HepG2 (cell line): ENCODE results near the gene RAPH1. TPM values are rescaled to one million over a fixed set of nuclear protein-coding genes. Genes with fewer than 3 reads are reported as not detected.

Experiments
- ATAC-seq: fragments of 200-7000 bp; cut with Tn5 transposase; 3 replicates; pipeline ENCODE4 v1.9.1; 2020; ENCODE audit warnings: mild to moderate bottlenecking, moderate library complexity
- BruUV-seq: library from RNA; stranded (reverse); fragments of 400-500 nt; replicated peaks from 2 replicates; lab custom pipeline; 2021; lab: Mats Ljungman, UMichigan
- CTCF ChIA-PET: fragments of 300-600 bp; formaldehyde crosslinking; extraction: SDS; loops from one replicate; lab custom pipeline; 2021; ENCODE audit warnings: low total read pairs, inconsistent platforms, low intra/inter-chr PET ratio; lab: Yijun Ruan, JAX
- POLR2A ChIA-PET: fragments of 350-600 bp; sonication (Branson Sonifier 250); formaldehyde crosslinking; loops from one replicate; lab custom pipeline; 2020; ENCODE audit warnings: antibody characterized with exemption, inconsistent platforms; lab: Yijun Ruan, JAX
- DNase-seq: peaks from one replicate; pipeline ENCODE4 v3.0.0-alpha.2; 2015; ENCODE audit warnings: low spot score
- FAIRE-seq: peaks from 3 replicates; lab custom pipeline; 2011; peaks lifted over from hg19 to GRCh38; lab: Jason Lieb, UNC
- H2AFZ ChIP-seq: one replicate; pipeline ENCODE4 v1.6.1; 2011; ENCODE audit warnings: low read length, inconsistent platforms
- H3K27ac ChIP-seq: fragments of 300-600 bp; 3 replicates; pipeline ENCODE4 v1.8.0; 2011; ENCODE audit warnings: mixed run types, mild to moderate bottlenecking, mixed read lengths, low read length, inconsistent platforms; ENCODE audit not compliant: insufficient read depth; ENCODE audit errors: extremely low read length
- H3K27me3 ChIP-seq, 2 experiments: fragments of 200-600 bp in 1 of 2; 2 replicates in 1 of 2; 3 replicates in 1 of 2; pipeline versions ENCODE4 v1.6.0 to v1.8.0; 2011; ENCODE audit warnings: low read length in 2 of 2, mild to moderate bottlenecking in 2 of 2, moderate library complexity in 2 of 2, inconsistent platforms in 1 of 2; ENCODE audit not compliant: insufficient read depth in 2 of 2, control insufficient read depth in 1 of 2
- H3K36me3 ChIP-seq, 2 experiments: fragments of 200-600 bp in 1 of 2; replicated peaks in 1 of 2; 2 replicates in 1 of 2; 3 replicates in 1 of 2; pipeline versions ENCODE4 v1.5.1 to v1.8.0; 2011; ENCODE audit warnings: low read length in 2 of 2, inconsistent platforms in 1 of 2; ENCODE audit not compliant: insufficient read depth in 2 of 2, control insufficient read depth in 1 of 2
- H3K4me1 ChIP-seq: 2 replicates; pipeline ENCODE4 v1.5.1; 2012; ENCODE audit warnings: low read length, inconsistent platforms; ENCODE audit not compliant: insufficient read depth
- H3K4me2 ChIP-seq: 2 replicates; pipeline ENCODE4 v1.6.0; 2011; ENCODE audit warnings: low read depth, low read length, inconsistent platforms
- H3K4me3 ChIP-seq, 3 experiments: fragments of 200-600 bp in 1 of 3; sonication (generic), shearing (Covaris generic) in 1 of 3; replicated peaks in 1 of 3; 2 replicates each; pipeline ENCODE4 v1.5.1; 2011 to 2016; ENCODE audit warnings: low read length in 3 of 3, inconsistent platforms in 2 of 3, low read depth in 2 of 3, mild to moderate bottlenecking in 2 of 3, control low read depth in 1 of 3, mixed read lengths in 1 of 3; ENCODE audit not compliant: insufficient read depth in 1 of 3
- H3K79me2 ChIP-seq: one replicate; pipeline ENCODE4 v1.6.1; 2011; ENCODE audit warnings: low read length, inconsistent platforms; ENCODE audit not compliant: insufficient read depth
- H3K9ac ChIP-seq: 2 replicates; pipeline ENCODE4 v1.6.0; 2011; ENCODE audit warnings: mild to moderate bottlenecking, low read depth, low read length, inconsistent platforms; ENCODE audit not compliant: insufficient read depth
- H3K9me3 ChIP-seq: 2 replicates; pipeline ENCODE4 v1.5.1; 2012; ENCODE audit warnings: mild to moderate bottlenecking, low read length
- H4K20me1 ChIP-seq: 2 replicates; pipeline ENCODE4 v1.6.0; 2011; ENCODE audit warnings: inconsistent platforms, mild to moderate bottlenecking, low read length, moderate library complexity; ENCODE audit not compliant: insufficient read depth
- CSRNP1 ChIP-seq: sonication (generic); formaldehyde crosslinking; IDR thresholded peaks from 2 replicates; pipeline ENCODE4 v1.8.1; 2023; ENCODE audit warnings: mild to moderate bottlenecking, missing genetic modification reagents
- SRSF4 ChIP-seq: fragments of 200-400 bp; formaldehyde crosslinking; IDR thresholded peaks from one replicate; pipeline ENCODE4 v1.6.1; 2018; ENCODE audit warnings: mild to moderate bottlenecking, low read depth, low read length, moderate library complexity; ENCODE audit not compliant: poor library complexity, severe bottlenecking
- TBX2 ChIP-seq: sonication (generic); formaldehyde crosslinking; IDR thresholded peaks from 2 replicates; pipeline ENCODE4 v1.5.0; 2020; ENCODE audit warnings: missing genetic modification reagents, mild to moderate bottlenecking, borderline replicate concordance
- ZNF101 ChIP-seq: sonication (generic); formaldehyde crosslinking; IDR thresholded peaks from 2 replicates; pipeline ENCODE4 v1.4.0; 2020; ENCODE audit warnings: mild to moderate bottlenecking, low read depth, missing genetic modification reagents, borderline replicate concordance
- ZNF207 ChIP-seq: fragments of 450-650 bp; IDR thresholded peaks from 2 replicates; pipeline ENCODE4 v1.6.1; 2016; ENCODE audit warnings: antibody characterized with exemption, borderline replicate concordance
- ZNF235 ChIP-seq: sonication (generic); formaldehyde crosslinking; IDR thresholded peaks from 2 replicates; pipeline ENCODE4 v1.8.1; 2023; ENCODE audit warnings: mild to moderate bottlenecking, missing genetic modification reagents, borderline replicate concordance
- ZNF446 ChIP-seq: sonication (generic); formaldehyde crosslinking; IDR thresholded peaks from 2 replicates; pipeline ENCODE4 v1.5.0; 2020; ENCODE audit warnings: mild to moderate bottlenecking, missing genetic modification reagents
- WGBS: methylation state at CpG from one replicate; pipeline ENCODE4 v1.1.6; 2017; ENCODE audit warnings: low lambda C conversion rate; 5-methylcytosine and 5-hydroxymethylcytosine counted together
- in situ Hi-C: cut with HindIII; loops from 2 replicates; pipeline ENCODE4 v1.10.0; 2017; ENCODE audit warnings: low pct_unique_long_range_greater_than_20kb; ENCODE audit not compliant: extremely low pct_ligation_motif_present
- intact Hi-C: fragments of 100-400 bp; cut with micrococcal nuclease; formaldehyde crosslinking; loops from one replicate; pipeline ENCODE4 v1.10.0; 2022; ENCODE audit not compliant: unreplicated experiment
- polyA plus RNA-seq, 8 experiments: library from polyadenylated mRNA; depleted of rRNA in 3 of 8; stranded (reverse) in 7 of 8; unstranded in 1 of 8; fragments of >200 nt; fragmentation: Illumina TruSeq in 4 of 8; extraction: Trizol in 4 of 8; gene quantifications; 2 replicates each; pipeline versions ENCODE4 v1.2.1 to v1.2.3, GENCODE V29; 2011 to 2016; ENCODE audit warnings: low read depth in 4 of 8, missing spikeins in 1 of 8, mixed read lengths in 1 of 8; ENCODE audit not compliant: insufficient read depth in 1 of 8
- total RNA-seq, 5 experiments: library from RNA; depleted of rRNA; stranded (reverse); fragments of >200 nt; fragmentation: Illumina TruSeq; extraction: Trizol; gene quantifications; 2 replicates each; pipeline ENCODE4 v1.2.3, GENCODE V29; 2016; ENCODE audit warnings: low read depth in 1 of 5
- TF ChIP-seq, protein P1 (sequence below): sonication (generic); formaldehyde crosslinking; IDR thresholded peaks from 2 replicates; pipeline ENCODE4 v1.5.0; 2020; ENCODE audit warnings: missing genetic modification reagents
- TF ChIP-seq, protein P2 (sequence below): IDR thresholded peaks from 2 replicates; pipeline ENCODE4 v1.6.1; 2012; ENCODE audit warnings: inconsistent platforms

The RAPH1 gene
- total and polyA plus RNA-seq, 2 of the 13 experiments (the other 11 are each of a cell fraction or from before 2014, with no cell fraction given) = 5.3 to 6.7 TPM

DNA sequence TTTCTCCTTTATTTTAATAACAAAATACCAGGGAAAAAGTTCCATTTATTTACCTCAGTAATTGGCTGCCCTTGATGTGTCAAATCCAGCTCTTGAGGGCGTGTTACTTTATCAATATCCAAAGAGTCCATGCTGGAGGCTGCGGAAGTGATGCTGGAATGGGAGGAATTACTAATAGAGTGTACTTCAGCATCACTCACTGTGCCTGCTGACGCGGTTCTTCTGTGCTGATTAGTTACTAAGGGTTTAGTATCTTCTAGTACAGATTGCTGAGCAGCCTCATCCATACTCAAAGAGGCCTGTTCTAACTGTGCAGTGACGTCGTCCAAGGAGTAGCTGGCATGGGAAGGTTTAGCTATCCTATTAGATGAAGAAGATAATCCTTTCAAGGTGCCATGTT lies 45.6 kb downstream of the RAPH1 start:
- intact Hi-C loops (no loop called here), in situ Hi-C loops (loop anchor here (10.0 kb wide), 1 partner anchor 425 kb away; no protein-coding TSS in a partner anchor)
- POLR2A ChIA-PET = interaction anchor here (1.4 kb wide), 1 partner anchor 46 kb away, joined by 3 read pairs; no protein-coding TSS in a partner anchor
- FAIRE-seq (no peak), DNase-seq (no peak), ATAC-seq (no peak)
- peaks cover 15% of the 10 kb centered on the region for H3K4me1 ChIP-seq
- no peak overlapping the region for H3K27ac ChIP-seq
- no peak overlapping the region for H3K4me3 ChIP-seq
- over 99% methylated on average over 6 of the region's 6 CpGs for WGBS
- H3K36me3 ChIP-seq = peaks cover 7 to 24% of the 10 kb centered on the region in 2 experiments
- TF ChIP-seq SRSF4 = no peak
- no peak for TF ChIP-seq CSRNP1 (CRISPR knock-in tag)
- no peak for TF ChIP-seq ZNF235 (CRISPR knock-in tag)
- no peak for TF ChIP-seq ZNF446
- TF ChIP-seq ZNF207 = no peak
- no peak for TF ChIP-seq ZNF101 (CRISPR knock-in tag)
- TF ChIP-seq, protein P1, sequence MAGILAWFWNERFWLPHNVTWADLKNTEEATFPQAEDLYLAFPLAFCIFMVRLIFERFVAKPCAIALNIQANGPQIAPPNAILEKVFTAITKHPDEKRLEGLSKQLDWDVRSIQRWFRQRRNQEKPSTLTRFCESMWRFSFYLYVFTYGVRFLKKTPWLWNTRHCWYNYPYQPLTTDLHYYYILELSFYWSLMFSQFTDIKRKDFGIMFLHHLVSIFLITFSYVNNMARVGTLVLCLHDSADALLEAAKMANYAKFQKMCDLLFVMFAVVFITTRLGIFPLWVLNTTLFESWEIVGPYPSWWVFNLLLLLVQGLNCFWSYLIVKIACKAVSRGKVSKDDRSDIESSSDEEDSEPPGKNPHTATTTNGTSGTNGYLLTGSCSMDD (CRISPR knock-in tag) = no peak
- TF ChIP-seq, protein P2, sequence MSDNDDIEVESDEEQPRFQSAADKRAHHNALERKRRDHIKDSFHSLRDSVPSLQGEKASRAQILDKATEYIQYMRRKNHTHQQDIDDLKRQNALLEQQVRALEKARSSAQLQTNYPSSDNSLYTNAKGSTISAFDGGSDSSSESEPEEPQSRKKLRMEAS = no peak
- no peak for TF ChIP-seq TBX2 (CRISPR knock-in tag)
- no peaks in the 10 kb centered on the region for H4K20me1 ChIP-seq
- H3K79me2 ChIP-seq = no peaks in the 10 kb centered on the region
- no peaks in the 10 kb centered on the region for H3K27me3 ChIP-seq
- BruUV-seq = no TSS peak
- CTCF ChIA-PET = no interaction called here
- no peaks in the 10 kb centered on the region for H3K9me3 ChIP-seq
- no peak overlapping the region for H2AFZ ChIP-seq
- no peak overlapping the region for H3K9ac ChIP-seq
- no peak overlapping the region for H3K4me2 ChIP-seq
